NCI-H2171 (cell line): Measurements from ENCODE around the gene C19orf47.
"Not testable (repeated sequence)": the region's sequence is repeated elsewhere in the genome, so short reads cannot be mapped to it uniquely, and the experiment has no call there.

Experiments used
- DNase-seq: peaks from one replicate; lab custom pipeline; 2025; lab: John Stamatoyannopoulos, UW

The C19orf47 gene

GRCh38 chr19:40348961-40349507, 837 bp upstream of the C19orf47 start:
- DNase-seq: no peak

GRCh38 chr19:40344422-40344821, 3.8 kb downstream of the C19orf47 start:
- DNase-seq: no peak

GRCh38 chr19:40342644-40343311, 5.4 kb downstream of the C19orf47 start:
- no peak for DNase-seq

- DNase-seq: no peak
Observed at GRCh38 chr19:40341601-40342482, 6.4 kb downstream of the C19orf47 start.

GRCh38 chr19:40339018-40339728, 9.0 kb downstream of the C19orf47 start:
- DNase-seq: no peak

GRCh38 chr19:40337594-40337993, 10.6 kb downstream of the C19orf47 start:
- no peak for DNase-seq

GRCh38 chr19:40337107-40337506, 11.1 kb downstream of the C19orf47 start:
- no peak for DNase-seq

- no peak for DNase-seq
Observed at GRCh38 chr19:40336601-40336900, 11.6 kb downstream of the C19orf47 start.

GRCh38 chr19:40335855-40336600, 12.2 kb downstream of the C19orf47 start:
- DNase-seq: no peak

- no peak for DNase-seq
Observed at GRCh38 chr19:40335101-40335500, 13.1 kb downstream of the C19orf47 start.

- DNase-seq: not testable (repeated sequence)
Observed at GRCh38 chr19:40333083-40333482, 15.1 kb downstream of the C19orf47 start.

GRCh38 chr19:40332669-40333068, 15.5 kb downstream of the C19orf47 start:
- no peak for DNase-seq

- DNase-seq: no peak
Observed at GRCh38 chr19:40331052-40331451, 17.1 kb downstream of the C19orf47 start.

GRCh38 chr19:40326201-40326600, 22.0 kb downstream of the C19orf47 start:
- no peak for DNase-seq

- no peak for DNase-seq
Observed at GRCh38 chr19:40323705-40324104, 24.5 kb downstream of the C19orf47 start.

- no peak for DNase-seq
Observed at GRCh38 chr19:40322951-40323615, 25.1 kb downstream of the C19orf47 start.

GRCh38 chr19:40322271-40322610, 26.0 kb downstream of the C19orf47 start:
- no peak for DNase-seq

- no peak for DNase-seq
Observed at GRCh38 chr19:40321566-40322270, 26.5 kb downstream of the C19orf47 start.

- DNase-seq: no peak
Observed at GRCh38 chr19:40321076-40321475, 27.1 kb downstream of the C19orf47 start.

- no peak for DNase-seq
Observed at GRCh38 chr19:40320558-40320935, 27.6 kb downstream of the C19orf47 start.

- no peak for DNase-seq
Observed at GRCh38 chr19:40317338-40317737, 30.9 kb downstream of the C19orf47 start.
